SH-SY5Y (cell line): Measurements from ENCODE around the gene POLR1B.

Source experiments
- GATA2 ChIP-seq: IDR thresholded peaks from 2 replicates; pipeline ENCODE4 v1.6.1; 2011; ENCODE audit warnings: mild to moderate bottlenecking, low read depth, low read length
- GATA3 ChIP-seq: IDR thresholded peaks from 2 replicates; pipeline ENCODE4 v1.6.1; 2011; ENCODE audit warnings: low read depth, mild to moderate bottlenecking, low read length, moderate library complexity

DNA sequence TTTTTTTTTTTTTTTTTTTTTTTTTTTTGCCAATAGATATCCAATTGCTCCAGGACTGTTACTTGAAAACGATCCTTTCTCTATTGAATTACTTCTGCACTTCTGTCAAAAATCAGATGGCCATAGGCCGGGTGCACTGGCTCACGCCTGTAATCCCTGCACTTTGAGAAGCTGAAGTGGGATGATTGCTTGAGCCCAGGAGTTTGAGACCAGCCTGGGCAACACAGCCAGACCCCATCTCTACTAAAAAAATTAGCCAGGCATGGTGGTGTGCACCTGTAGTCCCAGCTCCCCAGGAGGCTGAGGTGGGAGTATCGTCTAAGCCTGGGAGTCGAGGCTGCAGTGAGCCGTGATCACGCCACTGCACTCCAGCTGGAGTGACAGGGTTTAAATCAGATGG lies 37.8 kb downstream of the POLR1B start:
- TF ChIP-seq GATA3 (no peak), GATA2 (no peak)
